ENCODE data around the gene BLTP3B. TPM values are rescaled to one million over a fixed set of nuclear protein-coding genes. Genes with fewer than 3 reads are reported as not detected.

The BLTP3B gene
- total RNA-seq, 1 donor from 2014 or later: 12.0 TPM

DNA sequence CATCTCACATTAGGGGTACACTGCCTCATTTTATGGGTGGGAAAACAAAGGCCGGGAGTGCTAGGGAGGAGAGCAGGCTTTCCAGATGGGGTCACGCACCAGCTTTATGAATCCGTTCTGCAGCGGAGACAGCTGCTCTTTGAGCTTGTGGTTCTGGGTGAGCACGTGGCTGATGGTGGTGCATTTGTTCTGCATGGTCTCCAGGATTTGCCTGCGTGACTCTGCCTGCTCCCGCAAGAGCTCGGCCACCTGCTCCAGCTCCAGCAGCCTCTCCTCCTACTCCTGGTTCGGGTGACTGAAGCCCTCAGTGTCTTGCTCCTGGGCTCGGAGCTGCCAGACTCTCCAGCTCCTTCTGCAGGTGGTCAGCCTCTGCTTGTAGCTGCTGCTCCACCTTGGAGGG is 23.6 kb upstream of the BLTP3B start:
- intact Hi-C loops (cut with micrococcal nuclease): no loop called here
- DNase-seq (no peak), ATAC-seq (no peak)

DNA sequence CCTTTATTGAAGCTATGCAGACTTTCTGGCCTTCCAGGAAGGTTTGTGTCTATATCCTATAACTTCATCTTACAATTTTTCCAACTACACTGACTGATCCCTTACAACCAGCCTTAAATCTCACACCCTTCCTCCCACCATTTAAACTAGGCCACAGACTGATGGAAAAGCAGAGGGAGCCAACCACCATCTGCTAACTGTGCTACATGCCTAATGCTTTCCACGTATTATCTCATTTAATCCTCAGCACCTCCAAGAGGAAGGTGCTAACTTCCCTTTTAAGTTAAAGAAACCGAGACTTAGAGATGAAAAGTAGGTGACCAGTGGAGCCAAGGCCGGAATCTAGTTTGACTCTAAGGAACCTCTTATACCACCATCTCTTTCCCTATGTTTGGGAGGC is 22.7 kb upstream of the BLTP3B start:
- no peak for ATAC-seq
- intact Hi-C loops (cut with micrococcal nuclease): no loop called here
- no peak for DNase-seq

DNA sequence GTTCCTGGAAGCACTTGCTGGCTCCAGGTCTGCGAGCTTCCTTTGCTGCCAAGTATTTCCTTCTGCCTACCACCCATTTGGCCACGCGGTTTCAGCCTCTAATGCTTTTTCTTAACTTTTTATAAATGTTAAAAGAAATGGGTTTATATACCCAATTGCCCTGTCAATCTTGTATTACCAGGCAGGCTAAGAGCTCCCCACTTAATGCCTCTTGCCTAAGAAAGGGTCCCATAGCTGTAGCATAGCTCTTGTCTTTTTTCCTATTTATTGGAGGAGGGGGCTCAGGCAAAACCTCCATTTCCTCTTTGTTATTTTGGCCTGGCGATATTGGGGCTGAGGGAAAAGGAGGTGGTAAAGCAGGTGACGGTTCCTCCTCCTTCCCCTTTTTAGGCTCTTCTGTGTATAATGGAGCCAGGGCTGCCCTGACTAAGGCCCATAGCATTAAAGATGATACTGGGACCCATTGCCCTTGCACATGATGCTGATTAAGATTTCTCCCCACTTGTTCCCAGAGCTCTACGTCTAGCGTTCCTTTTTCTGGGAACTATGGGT is 21.6 kb upstream of the BLTP3B start:
- ATAC-seq: no peak
- intact Hi-C loops (cut with micrococcal nuclease): no loop called here
- DNase-seq: no peak

DNA sequence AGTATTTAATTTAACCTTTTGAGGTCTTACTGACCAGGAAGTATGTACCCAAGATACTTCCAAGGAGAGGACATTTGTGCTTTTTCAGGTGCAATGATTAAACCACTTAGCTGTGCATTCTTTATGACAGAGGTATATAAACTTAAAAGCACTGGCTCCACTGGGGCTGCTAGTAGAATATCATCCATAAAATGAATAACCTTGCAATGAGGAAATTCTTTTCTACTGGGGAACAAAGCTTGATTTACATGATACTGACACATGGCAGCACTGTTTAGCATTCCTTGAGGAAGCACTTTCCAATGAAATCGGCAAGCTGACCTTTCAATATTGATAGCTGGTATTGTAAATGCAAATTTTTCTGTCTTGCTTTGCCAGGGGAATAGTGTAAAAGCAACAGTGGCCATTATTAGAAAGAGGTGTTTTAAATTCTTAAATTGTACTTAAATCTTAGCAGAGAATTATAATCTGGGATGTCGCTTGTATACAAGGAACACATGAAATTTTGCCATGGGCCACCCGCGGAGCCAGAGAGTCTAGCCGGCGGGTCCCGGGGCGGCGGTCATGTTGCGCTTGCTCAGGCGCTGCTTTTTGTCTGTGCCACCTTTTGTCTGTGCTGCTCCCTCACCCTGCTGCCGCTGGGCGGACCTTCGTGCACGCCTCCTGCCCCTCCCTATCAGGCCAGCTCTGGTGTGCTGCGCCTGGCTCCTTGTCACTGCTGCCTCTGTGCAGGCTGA is 20.9 kb upstream of the BLTP3B start:
- intact Hi-C loops (cut with micrococcal nuclease): no loop called here
- peak; percentile 89 for DNase-seq
- ATAC-seq: peak; percentile 100

DNA sequence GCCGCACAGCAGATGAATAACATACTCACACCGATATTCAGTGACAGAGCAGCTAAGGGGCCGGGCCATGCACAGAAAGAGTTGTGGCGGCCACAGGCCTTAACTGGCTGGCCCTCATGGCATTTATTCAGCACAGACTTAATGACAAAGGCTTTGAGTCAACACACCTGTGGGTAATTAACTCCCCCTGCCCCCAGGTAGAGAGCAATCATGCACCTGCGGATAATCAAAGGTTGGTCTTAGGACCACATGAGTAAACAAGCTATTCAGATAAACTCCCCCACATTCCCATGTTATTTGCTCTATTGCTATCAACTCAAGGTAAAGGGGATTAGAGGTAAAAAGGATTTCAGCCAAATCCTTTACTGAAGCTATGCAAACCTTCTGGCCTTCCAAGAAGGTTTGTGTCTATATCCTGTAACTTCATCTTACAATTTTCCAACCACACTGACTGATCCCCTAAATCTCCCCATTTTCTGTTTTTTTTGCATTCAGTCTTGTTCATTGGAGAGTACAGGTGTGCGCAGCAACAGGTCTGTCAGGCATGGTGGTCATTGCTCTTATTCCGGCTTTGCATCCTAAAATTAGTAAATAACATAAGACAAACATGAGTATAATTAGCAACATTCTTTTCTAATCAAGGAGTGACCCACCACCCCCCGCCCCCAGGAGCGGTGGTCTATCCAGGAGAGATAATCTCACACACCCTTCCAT is 16.9 kb upstream of the BLTP3B start:
- intact Hi-C loops (cut with micrococcal nuclease): no loop called here
- ATAC-seq: no peak
- DNase-seq: no peak

DNA sequence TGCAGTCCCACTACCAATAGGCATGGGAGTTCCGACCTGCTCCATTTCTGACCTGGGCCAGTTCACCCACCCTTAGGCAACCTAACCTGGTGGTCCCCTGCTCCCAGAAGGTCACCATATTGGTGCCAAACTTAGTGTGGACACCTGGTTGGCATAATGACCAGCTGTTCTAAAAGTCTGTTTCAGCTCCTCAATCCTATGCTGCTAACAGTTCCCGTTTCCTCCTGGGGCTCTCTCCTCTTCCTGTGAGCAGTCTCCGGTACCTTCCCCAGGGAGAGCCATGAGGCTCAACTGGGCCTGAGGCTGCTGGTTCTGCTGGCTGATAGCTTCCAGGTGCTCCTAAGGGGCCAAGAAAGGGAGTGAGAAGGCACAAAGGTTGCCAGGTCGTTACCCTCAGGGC is 15.9 kb upstream of the BLTP3B start:
- intact Hi-C loops (cut with micrococcal nuclease): no loop called here
- no peak for DNase-seq
- no peak for ATAC-seq

DNA sequence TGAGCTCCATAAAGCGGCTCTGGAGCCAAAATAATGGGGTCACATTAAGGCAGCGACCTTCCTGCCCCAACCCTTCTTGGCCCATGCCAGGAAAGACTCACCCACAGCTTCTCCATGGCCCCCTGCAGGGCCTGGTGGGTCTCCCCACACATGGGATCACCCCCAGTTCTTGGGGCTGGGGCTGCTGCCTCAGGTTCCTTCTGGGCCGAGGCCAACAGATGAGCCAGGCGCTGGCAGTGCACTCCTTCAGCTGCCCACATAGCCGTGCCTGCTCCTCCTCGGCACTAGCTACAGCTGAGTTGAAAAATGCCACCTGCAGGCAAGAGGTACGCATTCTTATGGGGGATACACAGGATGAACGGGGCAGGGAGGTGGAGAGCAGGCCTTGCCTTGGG is 14.8 kb upstream of the BLTP3B start:
- no peak for ATAC-seq
- intact Hi-C loops (cut with micrococcal nuclease): no loop called here

DNA sequence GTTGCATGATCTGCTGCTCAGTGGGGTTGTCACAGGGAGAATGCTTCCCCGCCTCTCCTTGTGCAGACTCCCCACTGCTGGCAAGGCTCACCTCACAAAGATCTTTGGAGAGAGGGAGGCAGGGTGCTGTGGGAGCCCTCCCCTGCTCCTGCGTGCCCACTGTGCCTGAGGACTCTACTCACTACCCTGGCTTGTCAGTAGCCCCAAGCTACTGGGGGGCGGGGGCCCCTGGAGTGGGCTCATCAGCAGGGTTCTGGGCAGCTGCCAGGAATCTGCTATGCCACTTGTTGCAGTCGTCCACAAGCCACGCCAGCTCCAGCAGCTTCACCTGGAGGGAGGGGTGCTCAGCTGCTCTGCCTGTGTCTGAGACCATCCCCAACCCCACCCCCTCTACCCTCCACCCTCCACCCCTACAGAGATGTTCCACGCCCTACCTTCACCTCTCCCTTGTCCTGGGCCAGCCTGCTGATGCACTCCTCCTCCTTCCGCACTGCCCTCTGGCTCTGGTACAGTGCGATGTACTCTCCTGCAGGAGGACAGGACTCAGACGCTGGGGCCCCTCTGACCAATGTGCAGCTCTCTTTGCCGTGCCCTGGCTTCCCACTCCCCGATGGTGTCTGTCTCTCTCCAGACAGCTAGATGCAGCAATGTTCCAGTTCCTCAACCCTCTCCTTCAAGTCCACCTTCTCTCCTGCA is 14.2 kb upstream of the BLTP3B start:
- no peak for ATAC-seq
- DNase-seq: no peak
- intact Hi-C loops (cut with micrococcal nuclease): no loop called here

More for the DNA sequence above, 14.8 kb upstream of the BLTP3B start:
- no peak for DNase-seq

DNA sequence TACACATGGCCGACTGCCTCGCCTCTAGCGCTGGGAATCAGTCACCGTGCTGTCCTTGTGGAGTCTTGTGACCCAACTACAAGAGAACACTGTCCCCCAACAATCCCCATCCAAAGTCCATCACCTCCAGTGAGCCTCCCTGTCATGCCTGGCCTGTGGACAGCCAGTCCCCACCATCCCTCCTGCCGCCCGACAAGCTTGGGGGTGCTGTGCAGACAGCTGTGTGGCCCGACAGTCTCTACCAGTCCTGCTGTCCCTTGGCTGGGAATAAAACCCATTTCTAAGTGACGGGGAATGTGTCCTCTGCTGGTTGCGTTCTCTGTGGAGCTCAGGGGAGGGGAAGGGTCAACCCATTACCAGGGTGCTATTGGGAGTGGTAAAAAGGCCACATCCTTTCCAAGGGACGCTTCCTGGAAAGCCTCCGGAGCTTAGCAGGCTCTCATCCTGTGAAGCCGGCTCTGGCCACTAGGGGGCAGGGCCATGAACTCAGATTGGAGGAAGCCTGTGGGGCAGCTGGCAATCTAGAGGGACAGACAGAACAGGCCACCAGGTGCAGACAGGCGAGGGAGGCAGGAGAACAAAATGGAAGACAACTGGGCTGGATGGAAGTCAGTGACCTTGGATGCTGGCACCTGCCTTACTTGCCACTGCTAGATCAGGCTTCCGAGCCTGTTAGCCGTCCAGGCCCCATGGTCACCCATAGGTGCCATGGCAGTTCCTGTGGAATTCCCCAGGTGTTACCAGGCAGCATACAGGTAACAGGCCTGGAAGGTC is 12.0 kb upstream of the BLTP3B start:
- peak; percentile 72 for ATAC-seq
- DNase-seq: peak; percentile 87
- intact Hi-C loops (cut with micrococcal nuclease): no loop called here

DNA sequence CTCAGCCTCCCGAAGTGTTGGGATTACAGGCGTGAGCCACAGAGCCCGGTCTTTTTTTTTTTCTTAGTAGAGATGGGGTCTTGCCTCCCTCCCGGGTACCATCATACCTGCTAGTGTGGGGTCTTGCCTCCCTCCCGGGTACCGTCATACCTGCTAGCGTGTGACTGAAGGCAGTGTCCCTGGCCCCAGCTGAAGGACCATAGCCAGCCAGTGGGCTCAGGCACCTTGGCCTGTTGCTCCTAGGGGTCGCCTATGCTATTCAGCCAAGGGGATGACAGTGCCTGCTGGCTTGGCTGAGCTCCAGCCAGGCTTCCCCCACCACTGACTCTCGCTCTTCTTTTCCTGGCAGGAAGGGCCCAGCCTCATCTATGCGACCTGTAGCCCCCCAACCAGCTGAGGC is 10.5 kb upstream of the BLTP3B start:
- intact Hi-C loops (cut with micrococcal nuclease): no loop called here
- DNase-seq: no peak
- no peak for ATAC-seq

DNA sequence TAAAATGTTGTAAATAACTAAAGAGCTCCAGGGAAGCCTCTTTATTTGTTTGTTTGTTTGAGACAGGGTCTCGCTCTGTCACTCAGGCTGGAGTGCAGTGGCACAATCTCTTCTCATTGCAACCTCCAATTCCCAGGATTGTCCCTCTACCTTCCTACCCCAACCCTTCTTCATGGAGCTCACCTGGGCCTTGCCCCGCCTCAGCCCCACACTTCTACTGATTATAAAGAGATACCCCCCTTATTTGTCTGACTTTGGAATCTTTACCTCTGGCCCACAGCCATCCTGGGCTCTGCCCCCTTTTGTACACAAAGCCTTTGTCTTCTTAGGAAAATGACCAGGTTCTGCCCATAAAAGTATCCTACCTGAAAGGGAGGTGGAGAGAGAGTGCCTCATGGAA is 9.1 kb upstream of the BLTP3B start:
- ATAC-seq (no peak), DNase-seq (no peak)
- intact Hi-C loops (cut with micrococcal nuclease): no loop called here

DNA sequence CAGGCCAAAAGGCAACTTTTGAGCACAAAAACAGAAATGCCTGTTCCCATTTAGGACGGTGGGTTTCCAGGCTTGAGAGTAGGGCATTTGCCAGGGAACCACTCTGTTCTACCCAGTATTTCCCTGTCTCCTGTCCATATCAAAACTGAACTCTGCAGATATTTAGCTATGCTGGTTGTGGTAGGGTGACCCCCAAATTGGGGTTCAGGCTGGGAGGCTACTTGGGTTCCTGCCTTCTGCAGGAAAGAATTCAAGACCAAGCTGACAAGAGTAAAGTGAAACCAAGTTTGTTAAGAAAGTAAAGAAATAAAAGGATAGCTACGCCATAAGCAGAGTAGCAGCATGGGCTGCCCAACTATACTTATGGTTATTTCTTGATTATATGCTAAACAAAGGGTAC is 3.6 kb upstream of the BLTP3B start:
- no peak for ATAC-seq
- no peak for DNase-seq
- intact Hi-C loops (cut with micrococcal nuclease): loop anchor here (10.0 kb wide), 1 partner anchor 79 kb away; no protein-coding TSS in a partner anchor

DNA sequence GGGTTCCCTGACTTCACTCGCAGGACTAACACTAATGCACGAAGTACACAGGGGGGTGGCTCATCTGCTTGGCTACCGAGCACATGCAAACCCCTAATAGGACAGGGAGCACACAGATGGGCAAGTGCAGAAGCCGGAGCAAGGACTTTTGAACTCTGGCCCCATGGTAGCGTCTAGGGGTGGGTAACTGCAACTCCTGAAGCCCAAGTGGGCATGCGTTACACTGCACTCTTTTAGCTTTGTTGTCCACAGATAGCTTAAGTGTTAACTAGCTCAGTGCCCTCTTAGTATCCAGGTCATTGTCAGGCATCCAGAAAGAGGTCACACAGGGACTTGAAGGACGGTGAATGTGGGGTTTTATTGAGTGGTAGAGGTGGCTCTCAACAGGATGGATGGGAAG is 3.0 kb upstream of the BLTP3B start:
- DNase-seq: no peak
- ATAC-seq: no peak
- intact Hi-C loops (cut with micrococcal nuclease): loop anchor here (10.0 kb wide), 1 partner anchor 79 kb away; no protein-coding TSS in a partner anchor

DNA sequence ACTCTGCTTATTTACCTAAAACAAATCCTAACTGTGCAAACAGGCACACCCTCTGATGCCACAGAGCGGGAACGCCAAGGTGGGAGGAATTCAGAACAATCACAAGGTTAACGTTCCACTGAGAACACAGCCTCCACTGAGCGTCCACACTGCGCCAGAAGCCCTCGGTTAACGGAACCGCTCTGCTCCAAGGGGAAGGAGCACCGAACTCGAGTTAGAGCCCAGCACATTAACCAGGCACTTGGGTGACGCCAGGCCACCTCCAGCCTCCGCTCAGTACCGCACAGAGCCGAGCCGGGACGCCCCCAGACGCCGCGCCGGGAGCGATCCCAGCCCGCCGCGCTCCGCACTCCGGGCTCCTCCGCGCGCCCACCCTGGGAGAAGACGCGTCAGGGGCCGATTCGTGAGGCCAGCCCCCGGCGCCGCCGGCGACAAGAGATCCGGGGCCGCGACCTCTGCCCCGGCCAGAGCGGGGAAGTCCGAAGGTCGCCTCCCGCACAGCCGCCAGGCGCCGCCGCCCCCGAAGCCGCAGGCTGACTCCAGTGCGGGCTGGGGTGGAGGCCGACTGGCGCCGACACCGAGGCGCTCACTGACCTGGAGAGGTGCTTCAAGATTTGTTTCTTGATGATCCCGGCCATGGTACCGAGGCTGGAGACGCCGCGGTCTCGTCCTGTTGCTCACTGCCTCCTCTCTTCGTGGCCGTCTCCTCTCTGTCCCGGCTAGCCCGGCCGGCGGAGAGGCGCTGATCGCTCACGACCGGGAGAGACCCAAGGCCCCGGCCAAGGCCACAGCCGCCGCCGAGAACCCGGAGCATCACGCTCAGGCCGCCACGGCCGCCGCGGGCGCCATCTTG is 450 bp downstream of the BLTP3B start:
- ATAC-seq: peak; percentile 73
- peak; percentile 69 for DNase-seq
- intact Hi-C loops (cut with micrococcal nuclease): loop anchor here (10.0 kb wide), 1 partner anchor 83 kb away; no protein-coding TSS in a partner anchor

DNA sequence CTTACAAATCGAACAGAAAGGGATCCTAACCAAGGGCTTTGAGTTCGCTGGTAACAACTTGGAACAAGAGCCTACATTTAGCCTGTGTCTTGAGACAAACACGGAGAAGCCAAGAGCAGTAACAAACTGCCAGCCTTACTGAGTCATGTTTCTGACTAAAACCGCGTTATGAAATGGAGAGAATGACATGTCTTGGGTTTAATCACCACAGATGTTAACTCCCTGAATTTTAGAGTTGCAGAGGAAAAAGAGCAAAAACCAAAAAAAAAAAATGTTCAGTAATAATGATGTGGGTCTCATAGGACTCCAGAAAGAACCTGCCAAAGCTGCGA is 1.0 kb downstream of the BLTP3B start:
- ATAC-seq: peak; percentile 51
- intact Hi-C loops (cut with micrococcal nuclease): loop anchor here (10.0 kb wide), 1 partner anchor 83 kb away; no protein-coding TSS in a partner anchor
- no peak for DNase-seq

DNA sequence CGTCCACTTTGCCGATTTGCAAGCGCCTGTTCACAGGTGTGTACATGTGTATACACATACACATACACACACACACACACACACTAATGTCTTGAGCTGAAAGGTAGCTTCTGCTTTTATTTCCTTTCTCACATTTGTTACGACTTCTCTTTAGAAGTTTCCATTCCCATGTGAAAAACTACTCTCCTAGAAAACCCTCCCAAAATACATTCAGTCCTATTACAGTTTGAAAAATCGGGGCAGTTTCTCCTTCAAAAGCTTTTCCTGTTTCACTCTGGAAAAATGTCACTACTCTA is 3.9 kb downstream of the BLTP3B start:
- intact Hi-C loops (cut with micrococcal nuclease): no loop called here
- DNase-seq (no peak), ATAC-seq (no peak)

DNA sequence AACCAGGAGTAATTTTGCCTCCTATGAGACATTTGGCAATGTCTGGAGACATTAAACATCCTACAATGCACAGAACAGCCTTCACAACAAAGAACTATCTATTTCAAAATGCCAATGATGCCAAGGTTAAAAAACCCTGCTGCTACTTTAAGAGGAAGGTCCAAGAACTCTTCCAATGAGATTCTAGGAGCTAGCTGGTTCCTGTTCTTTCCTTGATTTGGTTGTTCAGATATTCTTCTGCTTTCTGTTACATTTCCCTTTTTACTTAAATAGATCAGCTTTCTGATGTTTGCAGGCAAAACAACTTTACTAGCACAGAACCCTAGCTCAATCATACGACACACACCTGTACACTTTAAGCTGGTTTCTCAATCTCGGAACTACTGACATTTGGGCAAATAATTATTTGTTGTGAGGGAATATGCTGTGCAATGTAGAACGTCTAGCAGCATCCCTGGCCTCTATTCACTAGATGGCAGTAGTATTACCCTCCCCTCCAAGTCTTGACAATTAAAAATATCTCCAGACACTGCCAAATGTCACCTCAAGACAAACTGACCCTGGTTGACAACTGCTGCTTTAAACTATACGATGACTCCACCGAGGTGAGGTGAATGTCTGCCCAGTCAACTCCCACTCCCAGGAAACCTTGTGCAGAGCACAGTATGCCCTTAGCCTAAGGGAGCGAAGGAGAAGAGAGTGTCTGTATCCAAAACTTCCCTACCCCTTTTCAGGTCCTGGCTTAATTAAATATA is 4.4 kb downstream of the BLTP3B start:
- ATAC-seq (no peak), DNase-seq (no peak)
- intact Hi-C loops (cut with micrococcal nuclease): no loop called here

DNA sequence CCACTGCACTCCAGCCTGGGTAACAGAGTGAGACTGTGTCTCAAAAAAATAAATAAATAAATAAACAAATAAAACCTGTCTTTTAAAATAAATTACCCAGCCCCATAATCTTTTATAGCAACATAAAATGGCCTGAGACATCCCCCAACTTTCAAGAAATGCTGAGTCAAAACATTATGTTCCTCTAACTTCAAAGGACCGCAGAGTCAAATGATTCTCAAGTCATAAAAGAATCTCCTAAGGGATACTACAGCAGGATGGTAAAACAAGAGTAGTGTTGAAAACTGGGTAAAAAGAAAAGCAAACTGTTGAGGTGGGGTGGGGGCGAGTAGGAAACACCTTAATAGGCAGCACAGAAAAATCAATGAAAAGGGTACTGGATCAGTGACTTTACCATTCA is 9.5 kb downstream of the BLTP3B start:
- no peak for DNase-seq
- intact Hi-C loops (cut with micrococcal nuclease): no loop called here
- ATAC-seq: no peak

Measured in left ventricle myocardium superior (tissue), 1 donor.